HG02981 (cell line): Measurements from ENCODE around the gene ZNF552.
A peak's percentile ranks its signal among the peaks of the same experiment; 100 is the strongest.
"Not testable (repeated sequence)": the region's sequence is repeated elsewhere in the genome, so short reads cannot be mapped to it uniquely, and the experiment has no call there.

Experiments
- ATAC-seq: cut with Tn5 transposase; IDR thresholded peaks from one replicate; pipeline ENCODE4 v1.9.1; 2021; ENCODE audit warnings: mild to moderate bottlenecking, moderate library complexity; ENCODE audit not compliant: unreplicated experiment

Gene ZNF552

DNA sequence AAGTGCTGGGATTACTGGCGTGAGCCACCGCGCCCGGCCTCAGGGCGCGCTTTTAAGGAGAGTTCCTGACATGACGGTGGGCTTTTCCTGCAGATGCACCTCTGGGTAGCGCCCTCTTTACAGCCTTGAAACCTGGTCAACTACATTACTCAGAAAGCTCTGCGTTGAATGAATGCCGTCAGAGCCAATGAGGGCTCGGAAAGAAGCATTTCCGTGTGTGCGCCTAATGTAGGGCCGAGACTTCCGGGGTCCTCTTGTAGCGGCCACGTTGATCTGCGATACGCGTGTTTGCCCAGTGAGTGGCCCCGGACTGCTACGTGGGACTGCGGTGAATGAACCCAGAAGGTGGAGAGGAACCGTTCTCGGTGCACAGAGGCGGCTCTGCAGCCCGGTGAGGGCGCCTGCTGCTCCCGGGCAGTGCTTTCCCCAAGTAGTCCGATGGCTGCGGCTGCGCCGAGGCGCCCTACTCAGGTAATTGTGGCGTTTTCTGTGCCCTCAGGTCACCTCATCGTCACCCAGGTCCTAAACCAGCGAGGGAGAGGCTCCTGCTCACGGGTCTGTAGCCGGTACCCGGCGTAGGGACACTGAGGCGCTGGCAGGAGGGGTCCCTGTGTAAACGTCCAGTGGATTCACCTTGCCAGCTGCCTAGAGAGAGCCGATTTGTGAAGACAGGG is 4.9 kb upstream of the ZNF552 start:
- peak; percentile 88 for ATAC-seq

DNA sequence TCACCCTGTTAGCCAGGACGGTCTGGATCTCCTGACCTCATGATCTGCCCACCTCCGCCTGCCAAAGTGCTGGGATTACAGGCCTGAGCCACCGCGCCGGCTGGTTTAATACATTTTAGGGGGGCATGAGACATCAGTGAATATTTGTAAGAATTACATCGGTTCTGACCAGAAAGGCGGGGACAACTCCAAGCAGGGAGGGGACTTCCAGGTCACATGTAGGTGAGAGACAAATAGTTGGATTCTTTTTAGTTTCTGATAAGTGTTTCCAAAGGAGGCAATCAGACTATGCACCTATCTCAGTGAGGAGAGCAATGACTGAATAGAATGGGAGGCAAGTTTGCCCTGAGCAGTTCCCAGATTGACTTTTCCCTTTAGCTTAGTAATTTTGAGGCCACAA is 3.7 kb upstream of the ZNF552 start:
- ATAC-seq: no peak

- ATAC-seq: no peak
These were observed 3.3 kb upstream of the ZNF552 start for GRCh38 chr19:57817976-57818375.

- no peak for ATAC-seq
These were observed 1.9 kb upstream of the ZNF552 start for GRCh38 chr19:57816652-57817051.

DNA sequence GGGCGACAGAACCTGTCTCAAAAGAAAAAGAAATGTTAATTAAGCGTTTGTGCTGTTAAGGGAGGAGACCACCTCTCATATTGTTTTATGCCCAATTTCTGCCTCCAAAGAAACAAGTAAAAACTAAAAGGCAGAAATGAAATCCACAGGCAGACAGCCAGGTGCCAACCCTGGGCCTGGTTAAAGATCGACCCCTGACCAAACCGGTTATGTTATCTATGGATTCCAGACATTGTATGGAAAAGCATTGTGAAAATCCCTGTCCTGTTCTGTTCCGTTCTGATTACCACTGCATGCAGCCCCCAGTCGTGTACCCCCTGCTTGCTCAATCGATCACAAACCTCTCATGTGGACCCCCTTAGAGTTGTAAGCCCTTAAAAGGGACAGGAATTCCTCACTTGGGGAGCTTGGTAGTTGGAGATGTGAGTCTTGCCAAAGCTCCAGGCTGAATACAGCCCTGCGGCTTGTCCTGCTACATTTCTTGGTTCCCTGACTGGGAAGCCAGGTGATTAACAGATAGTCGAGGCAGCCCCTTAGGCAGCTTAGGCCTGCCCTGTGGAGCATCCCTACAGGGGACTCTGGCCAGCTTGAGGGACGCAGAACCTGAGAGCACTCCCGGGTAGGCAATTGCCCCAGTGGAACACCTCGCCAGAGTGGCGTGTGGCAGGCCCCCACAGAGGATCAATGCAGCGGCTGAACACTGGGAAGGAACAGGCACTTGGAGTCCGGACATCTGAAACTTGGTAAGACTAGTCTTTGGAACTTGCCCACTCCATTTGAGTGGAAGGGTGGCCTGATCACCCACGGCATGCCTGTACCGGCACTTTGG is 748 bp upstream of the ZNF552 start:
- ATAC-seq: no peak

DNA sequence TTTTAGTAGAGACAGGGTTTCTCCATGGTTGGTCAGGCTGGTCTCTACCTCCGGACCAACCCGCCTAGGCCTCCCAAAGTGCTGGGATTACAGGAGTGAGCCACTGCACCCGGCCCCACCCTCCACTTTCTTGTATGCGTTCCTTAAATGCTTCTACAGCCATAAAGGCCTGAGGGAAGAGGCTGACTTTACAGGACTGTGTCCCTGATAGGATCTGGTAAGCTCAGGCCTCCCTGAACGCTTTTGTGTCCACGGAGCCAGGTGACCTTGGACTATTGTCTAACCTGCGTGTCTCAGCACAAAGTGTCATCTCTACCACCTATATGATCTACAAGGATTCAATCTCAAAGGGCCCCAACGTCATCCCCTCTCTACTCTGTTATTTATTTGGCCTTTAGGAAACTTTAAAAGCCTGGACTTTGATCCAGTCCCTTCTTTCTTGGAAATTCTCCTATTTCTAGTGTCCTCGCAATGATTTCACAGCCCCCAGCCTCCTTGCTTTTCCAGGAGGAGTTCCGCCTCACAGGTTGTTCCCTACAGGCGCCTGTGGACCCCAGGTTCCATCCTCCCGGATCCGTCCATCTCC is 701 bp downstream of the ZNF552 start:
- ATAC-seq: no peak

DNA sequence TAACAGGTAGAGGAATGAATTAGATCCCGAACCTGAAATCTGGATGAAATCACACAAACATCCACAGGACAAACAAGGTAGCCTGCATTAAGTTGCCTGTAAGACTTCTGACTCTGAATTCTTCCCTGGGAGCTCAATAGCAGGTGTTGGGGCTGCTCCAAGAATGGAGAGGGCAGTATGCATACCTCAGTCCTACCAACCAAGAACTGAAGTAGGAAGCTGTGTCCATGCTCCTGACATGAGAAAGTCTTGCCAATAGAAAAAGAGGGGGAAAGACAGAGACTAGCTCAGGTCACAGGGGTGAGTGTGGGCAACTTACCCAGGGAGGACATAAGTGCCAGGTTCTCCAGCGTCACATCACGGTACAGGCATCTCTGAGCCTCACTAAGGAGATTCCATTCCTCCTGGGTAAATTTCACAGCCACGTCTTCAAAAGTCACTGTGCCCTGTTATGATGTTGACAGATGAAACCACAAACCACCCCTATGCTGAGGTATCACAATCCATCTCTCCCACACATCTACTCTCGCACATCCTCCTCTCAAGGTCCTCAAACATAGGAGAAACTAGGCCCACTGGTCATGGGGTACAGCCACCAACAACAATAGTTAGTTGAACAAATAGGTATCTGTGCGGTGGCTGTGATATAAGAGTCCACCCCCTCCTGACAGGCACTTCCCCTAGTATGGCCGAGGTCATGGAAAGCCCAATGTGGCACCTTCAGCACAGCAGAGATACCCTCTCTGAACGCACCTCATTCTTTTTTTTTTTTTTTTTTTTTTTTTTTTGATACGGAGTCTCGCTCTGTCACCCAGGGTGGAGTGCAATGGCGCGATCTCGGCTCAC is 1.5 kb downstream of the ZNF552 start:
- ATAC-seq: not testable (repeated sequence)

GRCh38 chr19:57812226-57812625 is 2.5 kb downstream of the ZNF552 start:
- no peak for ATAC-seq

GRCh38 chr19:57810410-57811295 is 4.1 kb downstream of the ZNF552 start:
- ATAC-seq: not testable (repeated sequence)

DNA sequence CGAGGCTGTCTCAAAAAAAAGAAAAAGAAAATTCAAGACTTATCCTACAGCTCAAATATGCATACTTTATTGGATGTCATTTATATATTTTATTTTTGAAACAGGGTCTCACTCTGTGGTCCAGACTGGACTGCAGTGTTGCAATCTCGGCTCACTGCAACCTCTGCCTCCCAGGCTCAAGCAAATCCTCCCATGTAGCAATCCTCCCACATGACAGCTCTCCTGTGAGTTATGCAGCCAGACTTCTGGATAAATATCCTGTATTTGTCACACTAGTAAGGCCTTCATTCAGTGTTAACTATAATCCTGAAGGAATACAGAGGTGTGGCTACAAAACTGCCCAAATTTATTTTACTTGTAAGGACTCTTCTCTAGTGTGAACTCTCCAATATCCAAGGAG is 7.2 kb downstream of the ZNF552 start:
- ATAC-seq: no peak

DNA sequence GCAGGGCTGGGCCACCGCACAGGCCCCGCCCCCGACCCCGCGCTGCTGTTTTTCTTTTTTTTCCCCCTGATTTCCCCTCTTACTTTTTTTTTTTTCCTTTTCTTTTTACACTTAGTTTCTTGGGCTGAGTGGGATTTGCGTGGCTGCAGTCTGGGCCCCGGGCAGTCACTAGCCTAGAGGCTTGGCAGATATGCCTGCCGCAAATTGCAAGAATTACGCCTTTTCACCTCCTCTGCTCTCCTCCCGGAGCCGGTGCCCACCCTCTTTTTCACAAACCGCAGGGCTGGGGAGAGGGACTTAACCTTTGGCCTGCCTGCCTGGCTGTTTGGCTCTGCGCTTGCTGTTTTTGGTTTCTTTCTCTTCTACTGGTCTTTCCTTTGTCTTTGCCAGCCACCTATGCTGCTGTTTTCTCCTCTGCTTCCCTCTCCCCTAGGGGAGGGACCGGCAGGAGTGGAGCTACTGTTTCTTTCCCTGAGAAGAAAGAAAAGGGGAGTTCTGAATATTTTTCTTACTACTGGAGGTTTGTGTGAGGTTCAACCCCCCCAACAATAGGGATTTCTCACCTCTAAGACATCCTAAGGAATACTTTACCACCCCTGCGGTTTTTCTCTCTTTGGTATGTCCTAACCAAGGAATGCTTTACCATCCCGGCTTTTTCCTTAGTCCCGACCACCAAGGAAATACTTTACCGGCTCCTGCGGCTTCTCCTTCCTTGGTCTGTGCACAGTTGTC is 11.0 kb downstream of the ZNF552 start:
- ATAC-seq: no peak

GRCh38 chr19:57803265-57803593 is 11.5 kb downstream of the ZNF552 start:
- ATAC-seq: no peak

GRCh38 chr19:57802269-57802668 is 12.4 kb downstream of the ZNF552 start:
- ATAC-seq: no peak

DNA sequence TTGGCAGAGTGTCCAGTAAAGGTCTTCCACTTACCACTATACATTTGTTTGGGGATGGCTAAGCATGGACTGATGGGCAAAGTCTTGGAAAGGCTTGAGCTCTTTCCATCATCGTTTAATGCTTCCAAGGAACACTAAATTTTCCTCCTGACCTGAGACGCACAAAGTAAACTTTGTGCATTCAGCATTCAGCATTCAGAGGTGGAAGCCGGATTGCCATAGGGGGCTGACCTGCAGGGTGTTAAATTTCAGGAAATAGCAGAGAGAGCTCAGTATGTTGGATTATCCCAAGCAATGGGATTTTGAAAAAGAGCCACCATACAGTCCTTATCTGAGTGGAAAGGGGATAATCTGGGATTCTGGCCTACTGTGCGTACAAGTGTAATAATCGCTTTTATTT is 14.0 kb downstream of the ZNF552 start:
- no peak for ATAC-seq

DNA sequence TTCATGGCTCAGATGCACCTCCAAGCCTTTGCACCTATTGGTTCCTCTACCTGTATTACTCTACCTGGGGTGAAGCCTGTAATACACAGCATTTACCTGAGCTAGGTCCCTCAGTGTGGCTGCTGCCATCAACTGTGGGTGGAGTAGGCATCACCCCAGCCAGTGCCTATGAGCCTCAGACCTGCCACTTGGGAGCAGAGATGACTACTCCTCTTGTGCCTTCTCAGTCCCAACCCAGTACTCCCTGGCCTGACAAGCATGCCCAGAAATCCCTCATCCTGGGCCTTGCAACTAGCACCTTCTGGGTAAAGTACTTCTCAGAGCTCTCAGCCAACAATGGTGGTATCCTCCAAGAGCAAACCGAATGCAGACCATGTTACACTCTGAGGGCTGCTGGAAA is 18.1 kb downstream of the ZNF552 start:
- ATAC-seq: not testable (repeated sequence)

GRCh38 chr19:57789288-57789687 is 25.4 kb downstream of the ZNF552 start:
- ATAC-seq: no peak

- no peak for ATAC-seq
These were observed 26.5 kb downstream of the ZNF552 start for GRCh38 chr19:57788114-57788692.

DNA sequence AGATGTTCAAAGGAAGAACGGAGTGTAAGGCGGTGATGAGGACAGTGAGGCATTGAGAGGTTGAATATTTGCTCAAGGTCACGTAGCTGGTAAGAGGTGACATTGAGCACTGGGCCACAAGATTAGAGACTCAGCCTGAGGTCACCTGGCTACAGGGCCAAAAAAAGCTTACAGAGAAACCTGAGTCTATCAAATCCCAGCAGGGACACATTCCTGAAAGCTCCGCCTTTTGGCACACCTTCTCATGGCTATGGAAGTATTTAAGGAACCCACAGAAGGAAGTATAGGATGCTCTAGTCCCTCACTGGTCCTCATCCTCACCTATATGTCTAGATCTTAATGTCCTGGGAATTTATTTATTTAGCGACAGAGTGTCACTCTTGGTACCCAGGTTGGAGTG is 27.8 kb downstream of the ZNF552 start:
- no peak for ATAC-seq

GRCh38 chr19:57786286-57786685 is 28.4 kb downstream of the ZNF552 start:
- ATAC-seq: no peak
